Kidney epithelial cell (primary cell): ENCODE results near the gene COMP. TPM values are rescaled to one million over a fixed set of nuclear protein-coding genes. Genes with fewer than 3 reads are reported as not detected.

Experiments used
- DNase-seq: peaks from one replicate; pipeline ENCODE4 v3.0.0-alpha.2; 2010; ENCODE audit warnings: low read depth
- H3K27me3 ChIP-seq: 2 replicates; pipeline ENCODE4 v1.6.0; 2011; ENCODE audit warnings: low read length; ENCODE audit not compliant: control insufficient read depth, insufficient read depth
- H3K36me3 ChIP-seq: 2 replicates; pipeline ENCODE4 v1.5.1; 2011; ENCODE audit warnings: low read length; ENCODE audit not compliant: control insufficient read depth, insufficient read depth
- H3K4me3 ChIP-seq: 2 replicates; pipeline ENCODE4 v1.5.1; 2011; ENCODE audit warnings: low read depth, mild to moderate bottlenecking, control low read depth, low read length
- CTCF ChIP-seq: IDR thresholded peaks from 2 replicates; pipeline ENCODE4 v1.5.1; 2011; ENCODE audit warnings: mild to moderate bottlenecking, moderate library complexity, low read length, control low read depth, inconsistent platforms; ENCODE audit not compliant: insufficient read depth, poor library complexity, severe bottlenecking
- total RNA-seq: library from RNA; depleted of rRNA; stranded (reverse); fragments of >200 nt; gene quantifications from 2 replicates; pipeline ENCODE4 v1.2.3, GENCODE V29; 2015

The COMP gene
- total RNA-seq, 1 donor from 2014 or later, result not detected

GRCh38 chr19:18804139-18804601, 13.1 kb upstream of the COMP start:
- H3K36me3 ChIP-seq, result no peaks in the 10 kb centered on the region
- DNase-seq, result no peak
- no peak for TF ChIP-seq CTCF
- no peak overlapping the region for H3K4me3 ChIP-seq
- H3K27me3 ChIP-seq, result peaks cover 31% of the 10 kb centered on the region

- no peak for DNase-seq
- H3K36me3 ChIP-seq, result no peaks in the 10 kb centered on the region
- TF ChIP-seq CTCF, result no peak
- H3K4me3 ChIP-seq, result no peak overlapping the region
- peaks cover 34% of the 10 kb centered on the region for H3K27me3 ChIP-seq
Observed at GRCh38 chr19:18803550-18804138, 12.5 kb upstream of the COMP start.

DNA sequence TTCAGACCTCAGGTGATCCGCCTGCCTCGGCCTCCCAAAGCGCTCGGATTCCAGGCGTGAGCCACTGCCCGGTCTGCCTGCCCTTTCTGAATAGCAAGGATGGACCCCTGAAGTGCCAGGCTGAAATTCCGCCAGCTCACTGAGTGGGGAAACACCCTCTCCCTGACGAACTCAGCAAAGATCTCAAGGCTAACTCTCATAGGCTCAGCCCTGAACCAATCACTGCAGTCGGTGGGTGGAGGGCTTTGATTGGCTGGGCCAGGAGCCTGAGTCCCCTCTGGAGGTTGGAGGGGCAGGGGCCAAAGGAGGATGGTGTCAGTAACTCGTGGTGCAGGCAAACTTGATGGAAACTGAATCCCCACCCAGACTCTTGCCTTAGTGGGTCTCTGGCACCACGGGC, 11.2 kb upstream of the COMP start:
- no peak for DNase-seq
- Histone ChIP-seq H3K4me3 (no peak overlapping the region), H3K36me3 (no peaks in the 10 kb centered on the region), H3K27me3 (peaks cover 36% of the 10 kb centered on the region)
- TF ChIP-seq CTCF, result no peak

GRCh38 chr19:18800636-18801035, 9.5 kb upstream of the COMP start:
- Histone ChIP-seq H3K36me3 (no peaks in the 10 kb centered on the region), H3K27me3 (peaks cover 46% of the 10 kb centered on the region), H3K4me3 (no peak overlapping the region)
- no peak for TF ChIP-seq CTCF
- DNase-seq, result no peak

- Histone ChIP-seq H3K36me3 (no peaks in the 10 kb centered on the region), H3K4me3 (no peak overlapping the region), H3K27me3 (peaks cover 51% of the 10 kb centered on the region)
- DNase-seq, result no peak
- no peak for TF ChIP-seq CTCF
Observed at GRCh38 chr19:18800079-18800478, 9.0 kb upstream of the COMP start.

GRCh38 chr19:18799389-18799970, 8.4 kb upstream of the COMP start:
- no peak for TF ChIP-seq CTCF
- no peaks in the 10 kb centered on the region for H3K36me3 ChIP-seq
- no peak for DNase-seq
- H3K27me3 ChIP-seq, result peaks cover 51% of the 10 kb centered on the region
- H3K4me3 ChIP-seq, result no peak overlapping the region
